ENCODE results near the gene ZC3H4.

ZC3H4 gene

DNA sequence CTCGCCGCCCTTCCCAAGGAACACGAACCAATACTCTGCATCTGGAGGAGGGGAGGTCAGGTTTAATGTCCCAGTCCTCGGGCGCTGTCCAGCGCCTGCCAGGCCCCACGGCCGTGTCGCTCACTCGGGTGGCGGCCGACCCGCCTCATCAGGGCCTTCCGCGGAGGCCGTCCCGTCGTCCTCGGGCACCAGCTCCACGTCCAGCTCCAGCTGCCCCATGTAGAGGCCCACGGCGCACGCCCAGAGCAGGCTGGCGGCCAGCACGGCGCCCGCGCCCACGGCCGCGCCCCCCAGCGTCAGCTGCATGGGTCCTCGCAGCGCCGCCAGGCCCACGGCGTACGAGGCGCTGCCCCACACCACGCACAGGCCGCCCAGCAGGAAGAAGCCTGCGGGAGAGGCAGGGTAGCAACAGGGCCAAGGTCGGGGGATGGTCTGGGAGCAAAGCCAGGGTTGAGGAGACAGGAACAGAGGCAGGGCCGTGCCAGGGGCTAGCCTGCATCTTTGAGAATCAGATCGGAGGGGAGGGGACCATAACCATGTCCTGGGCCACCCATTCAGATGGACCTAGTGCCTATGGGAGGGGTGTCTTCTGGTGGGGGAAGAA lies 67.6 kb downstream of the ZC3H4 start:
- no peak for DNase-seq

DNA sequence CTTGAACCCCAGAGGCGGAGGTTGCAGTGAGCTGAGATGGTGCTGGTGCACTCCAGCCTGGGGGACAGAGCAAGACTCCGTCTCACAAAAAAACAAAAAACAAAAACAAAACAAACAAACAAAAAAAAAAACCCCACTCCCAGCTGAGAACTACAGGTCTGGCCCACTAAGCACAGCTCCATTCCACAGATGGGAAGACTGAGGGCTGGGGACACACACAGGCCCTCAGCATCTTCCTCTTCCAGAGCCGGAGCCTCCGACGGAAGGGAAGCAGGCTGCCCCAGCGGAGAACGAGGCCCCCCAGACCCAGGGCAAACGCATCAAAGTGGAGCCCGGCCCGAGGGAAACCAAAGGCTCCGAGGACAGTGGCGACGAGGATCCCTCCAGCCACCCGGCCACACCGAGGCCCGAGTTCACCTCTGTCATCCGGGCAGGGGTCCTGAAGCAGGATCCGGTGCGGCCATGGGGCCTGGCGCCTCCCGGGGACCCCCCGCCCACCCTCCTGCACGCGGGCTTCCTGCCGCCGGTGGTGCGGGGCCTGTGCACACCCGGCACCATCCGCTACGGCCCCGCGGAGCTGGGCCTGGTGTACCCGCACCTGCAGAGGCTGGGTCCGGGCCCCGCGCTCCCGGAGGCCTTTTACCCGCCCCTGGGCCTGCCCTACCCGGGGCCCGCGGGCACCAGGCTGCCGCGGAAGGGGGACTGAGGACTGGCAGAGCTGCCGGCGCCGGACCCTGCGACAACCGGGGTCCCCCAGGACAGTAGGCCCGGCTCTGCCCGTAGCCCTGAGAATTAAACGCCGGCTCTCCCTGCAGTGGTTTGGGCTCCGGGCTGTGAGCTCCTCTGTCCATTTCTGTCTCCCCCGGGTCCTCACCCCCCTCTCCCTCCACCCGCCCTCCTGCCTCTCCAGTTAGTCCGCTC lies 68.4 kb downstream of the ZC3H4 start:
- DNase-seq, result no peak

DNA sequence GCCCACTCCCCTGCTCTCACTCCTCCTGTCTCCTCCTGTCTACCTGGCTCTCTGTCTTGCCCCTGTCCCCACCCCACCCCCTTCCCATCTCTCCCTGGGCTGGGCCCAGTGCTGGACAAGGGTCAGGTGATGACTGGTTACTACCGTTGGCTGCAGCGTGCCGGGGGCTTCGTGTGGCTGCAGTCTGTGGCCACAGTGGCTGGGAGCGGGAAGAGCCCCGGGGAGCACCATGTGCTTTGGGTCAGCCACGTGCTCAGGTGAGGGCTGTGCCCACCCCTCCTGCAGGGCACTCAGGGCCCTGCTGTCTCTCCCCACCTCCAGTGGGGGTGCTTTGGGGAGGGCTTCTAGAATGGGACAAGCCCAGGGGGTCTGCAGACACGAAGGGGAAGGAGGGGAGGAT lies 72.7 kb downstream of the ZC3H4 start:
- DNase-seq, result no peak

DNA sequence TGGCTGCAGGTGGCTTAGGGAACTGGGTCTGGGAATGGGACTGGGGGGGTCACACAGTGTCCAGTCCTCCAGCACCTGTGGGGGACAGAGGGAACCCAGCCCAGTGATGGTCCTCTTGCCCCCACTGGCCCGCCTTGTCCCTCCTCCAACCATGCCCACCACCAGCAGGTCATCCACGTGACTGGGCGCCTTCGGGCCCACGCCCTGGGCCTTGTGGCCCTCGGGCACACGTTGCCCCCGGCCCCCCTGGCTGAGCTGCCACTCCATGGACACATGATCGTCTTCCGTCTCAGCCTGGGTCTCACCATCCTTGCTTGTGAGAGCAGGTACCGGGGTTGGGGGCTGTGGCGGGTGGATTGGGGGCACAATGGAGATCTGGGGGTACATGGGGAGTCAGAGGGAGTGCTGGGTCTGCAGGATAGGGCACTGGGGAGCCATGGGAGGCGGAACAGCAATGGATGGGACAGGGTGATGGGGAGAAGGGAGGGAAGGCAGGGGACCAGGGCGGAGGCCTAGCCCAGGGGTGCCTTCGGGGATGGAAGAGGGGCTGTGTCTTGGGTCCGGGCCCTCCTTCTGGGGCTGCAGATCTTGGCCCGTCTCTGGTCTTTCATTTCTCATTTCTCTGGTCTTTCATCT lies 74.2 kb downstream of the ZC3H4 start:
- no peak for DNase-seq

DNA sequence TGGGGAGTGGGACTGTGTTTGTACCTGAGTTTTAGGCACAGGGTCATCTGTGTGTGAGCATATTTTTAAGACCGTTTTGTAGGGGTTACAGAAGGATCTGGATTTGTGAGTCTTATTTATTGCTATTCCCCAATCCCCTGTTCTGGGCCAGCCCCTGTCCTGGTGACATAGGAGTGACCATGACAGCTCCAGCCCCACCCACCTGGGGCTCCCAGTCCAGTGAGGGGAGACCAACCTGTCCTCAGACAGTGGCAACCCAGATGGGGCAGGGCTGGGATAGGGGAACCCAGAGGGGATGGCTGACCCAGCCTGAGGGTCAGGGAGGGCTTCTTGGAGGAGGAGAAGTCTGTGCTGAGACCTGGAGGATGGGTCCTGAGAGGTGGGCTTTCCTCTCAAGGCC lies 75.8 kb downstream of the ZC3H4 start:
- DNase-seq, result no peak

DNA sequence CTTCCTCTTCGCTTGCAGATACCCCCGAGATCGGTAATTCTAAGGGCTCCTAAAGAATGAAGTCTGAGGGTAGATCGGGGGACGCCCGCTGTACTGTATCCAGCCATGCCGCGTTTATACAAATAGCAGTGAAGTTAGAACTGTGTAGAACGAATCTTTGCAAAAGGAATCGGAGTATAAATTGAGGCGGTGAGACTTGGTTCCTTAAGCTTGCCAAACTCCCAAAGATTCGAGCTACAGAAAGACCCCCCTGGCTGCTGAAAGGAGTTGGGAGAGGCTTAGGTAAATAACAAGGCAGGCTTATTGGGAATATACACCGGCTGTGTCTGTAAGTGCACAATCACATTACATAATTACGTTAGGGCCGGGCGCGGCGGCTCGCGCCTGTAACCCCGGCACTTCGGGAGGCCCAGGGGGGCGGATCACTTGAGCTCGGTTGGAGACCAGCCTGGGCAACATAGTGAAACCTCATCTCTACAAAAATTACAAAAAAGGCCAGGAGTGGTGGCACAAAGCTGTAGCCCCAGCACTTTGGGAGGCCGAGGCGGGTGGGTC lies 77.4 kb downstream of the ZC3H4 start:
- no peak for DNase-seq

DNA sequence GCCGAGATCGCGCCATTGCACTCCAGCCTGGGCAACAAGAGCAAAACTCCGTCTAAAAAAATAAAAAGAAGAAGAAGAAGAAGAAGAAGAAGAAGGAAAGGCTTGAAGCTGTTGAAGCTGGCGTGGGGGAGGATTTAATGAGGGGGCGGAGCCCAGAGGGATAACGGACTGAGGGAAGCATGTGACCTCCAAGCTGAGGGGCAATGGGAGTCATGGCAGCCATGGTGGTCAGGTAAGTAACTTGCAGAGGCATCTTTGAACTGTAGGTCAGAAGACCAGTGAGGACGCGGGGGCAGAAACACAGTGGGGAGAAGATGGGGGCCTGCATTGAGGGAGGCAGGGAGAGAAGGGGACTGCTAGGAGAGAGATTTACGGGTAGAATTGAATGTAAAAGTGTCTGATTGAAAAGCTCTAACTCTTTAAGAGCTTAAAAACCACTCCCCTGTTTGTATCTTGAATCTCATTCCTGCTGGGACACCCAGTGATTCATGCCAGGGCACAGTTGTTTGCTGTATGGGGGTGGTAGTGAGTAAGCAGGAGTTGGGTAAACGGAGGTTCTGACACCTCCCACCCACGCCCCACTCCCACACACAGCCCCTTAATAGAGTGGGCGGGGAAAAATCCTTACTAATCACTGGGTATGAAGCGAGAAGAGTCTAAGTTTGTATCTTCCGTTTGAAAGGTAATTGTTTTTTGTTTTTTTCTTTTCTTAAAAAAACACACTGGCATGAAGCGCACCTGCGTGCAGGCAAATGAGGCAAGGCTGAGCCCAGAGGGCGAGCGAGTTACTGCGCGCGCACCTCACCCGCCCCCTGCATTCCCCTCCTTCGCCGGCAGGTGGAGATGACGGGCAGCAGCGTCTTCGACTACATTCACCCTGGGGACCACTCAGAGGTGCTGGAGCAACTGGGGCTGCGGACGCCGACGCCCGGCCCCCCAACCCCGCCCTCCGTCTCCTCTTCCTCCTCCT lies 78.2 kb downstream of the ZC3H4 start:
- DNase-seq, result peak; percentile 85

DNA sequence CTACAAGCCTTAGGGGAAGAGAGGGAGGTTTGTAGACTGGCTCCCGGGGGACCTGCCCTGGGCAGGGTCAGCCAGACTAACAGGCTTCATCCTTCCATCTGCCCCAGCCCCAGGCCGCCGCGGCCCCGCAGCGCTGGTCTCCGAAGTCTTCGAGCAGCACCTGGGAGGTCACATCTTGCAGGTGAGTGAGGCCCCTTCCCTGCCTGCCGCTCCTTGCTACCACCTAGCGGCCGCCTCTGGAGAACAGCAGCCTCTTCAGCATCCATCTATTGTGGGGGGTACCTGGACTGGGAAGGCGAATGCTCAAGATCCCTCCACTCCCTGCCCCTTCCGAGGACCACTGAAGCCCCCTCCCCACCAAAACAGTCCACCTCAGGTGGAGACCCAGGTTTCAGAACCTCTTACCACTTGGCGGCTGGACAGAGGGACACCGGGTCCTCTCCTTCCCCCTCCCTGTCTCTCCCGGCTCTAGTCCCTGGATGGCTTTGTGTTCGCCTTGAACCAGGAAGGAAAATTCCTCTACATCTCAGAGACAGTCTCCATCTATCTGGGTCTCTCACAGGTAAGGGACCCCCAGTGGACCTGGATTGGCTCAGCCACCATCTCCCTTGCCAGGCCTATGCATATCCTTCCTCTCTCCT lies 81.3 kb downstream of the ZC3H4 start:
- DNase-seq, result no peak

DNA sequence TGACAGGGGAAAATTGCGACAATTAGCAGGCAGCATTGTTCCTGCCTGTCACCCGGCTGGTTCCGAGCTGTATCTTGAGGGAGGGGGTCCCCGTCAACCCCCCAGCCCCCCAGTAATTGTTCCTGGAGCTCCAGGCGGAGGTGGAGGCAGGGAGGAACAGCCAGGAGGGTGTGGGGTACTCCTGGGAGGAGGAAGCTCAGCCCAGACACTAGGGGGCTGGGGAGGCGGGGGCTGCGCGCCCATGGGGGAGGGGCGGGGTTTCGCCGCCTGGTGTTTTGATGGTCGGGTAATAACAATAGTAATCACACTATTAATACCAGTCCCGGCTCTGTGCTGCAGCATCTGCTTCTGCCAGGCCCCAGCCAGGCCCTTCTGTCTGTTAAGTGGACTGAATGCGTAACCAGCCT lies 85.4 kb downstream of the ZC3H4 start:
- DNase-seq, result no peak

DNA sequence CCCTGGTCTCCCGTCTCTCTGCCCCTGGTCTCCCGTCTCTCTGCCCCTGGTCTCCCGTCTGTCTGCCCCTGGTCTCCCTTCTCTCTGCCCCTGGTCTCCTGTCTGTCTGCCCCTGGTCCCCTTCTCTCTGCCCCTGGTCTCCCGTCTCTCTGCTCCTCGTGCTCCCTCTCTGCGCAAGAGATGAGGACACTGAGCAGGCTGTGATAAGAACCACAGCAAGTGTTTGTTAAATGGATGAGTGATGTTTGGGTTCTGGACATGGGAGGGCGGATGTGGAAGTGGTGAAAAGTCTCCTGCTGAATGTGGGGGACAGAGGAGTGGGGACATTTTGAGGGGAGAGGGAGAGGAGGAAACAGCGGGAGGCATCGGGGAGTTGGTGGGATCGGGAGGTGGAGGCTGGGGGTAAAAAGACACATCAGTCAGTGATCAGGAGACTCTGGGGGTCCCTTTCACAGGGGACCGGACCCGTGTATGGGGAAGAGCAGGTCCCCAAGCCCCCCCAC lies 85.9 kb downstream of the ZC3H4 start:
- no peak for DNase-seq

DNA sequence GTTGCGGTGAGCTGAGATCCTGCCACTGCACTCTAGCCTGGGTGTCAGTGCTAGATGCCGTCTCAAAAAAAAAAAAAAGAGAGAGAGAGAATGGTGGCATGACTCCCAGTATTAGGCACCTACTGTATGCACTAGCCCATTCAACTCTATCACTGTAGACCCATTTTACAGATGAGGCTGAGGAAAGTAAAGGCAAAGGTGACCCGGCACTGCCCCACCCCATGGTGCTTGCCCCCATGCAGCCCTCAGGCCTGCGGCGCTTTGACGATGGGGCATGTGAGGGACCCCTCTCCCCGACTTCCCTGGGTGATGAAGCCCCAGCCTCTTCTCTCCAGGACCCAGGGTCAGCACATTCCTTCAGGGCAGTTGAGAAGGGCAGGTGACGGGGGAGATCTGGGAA lies 86.7 kb downstream of the ZC3H4 start:
- DNase-seq, result no peak

DNA sequence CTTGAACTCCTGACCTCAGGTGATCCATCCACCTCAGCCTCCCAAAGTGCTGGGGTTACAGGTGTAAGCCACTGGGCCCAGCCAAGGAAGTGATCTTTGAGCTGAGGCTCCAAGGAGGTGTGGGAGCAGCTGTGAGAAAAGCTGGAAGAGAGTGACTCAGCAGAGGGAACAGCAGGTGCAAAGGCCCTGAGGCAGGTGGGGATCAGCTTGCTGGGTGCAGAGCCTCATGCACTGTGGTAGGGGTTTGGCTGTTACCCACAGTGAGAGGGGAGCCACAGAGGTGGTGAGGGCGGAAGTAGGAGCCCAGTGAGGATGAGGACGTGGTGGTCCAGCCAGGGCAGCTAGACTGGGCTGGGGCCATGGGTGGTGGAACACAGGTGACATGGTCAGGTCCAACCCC lies 87.4 kb downstream of the ZC3H4 start:
- DNase-seq, result no peak

DNA sequence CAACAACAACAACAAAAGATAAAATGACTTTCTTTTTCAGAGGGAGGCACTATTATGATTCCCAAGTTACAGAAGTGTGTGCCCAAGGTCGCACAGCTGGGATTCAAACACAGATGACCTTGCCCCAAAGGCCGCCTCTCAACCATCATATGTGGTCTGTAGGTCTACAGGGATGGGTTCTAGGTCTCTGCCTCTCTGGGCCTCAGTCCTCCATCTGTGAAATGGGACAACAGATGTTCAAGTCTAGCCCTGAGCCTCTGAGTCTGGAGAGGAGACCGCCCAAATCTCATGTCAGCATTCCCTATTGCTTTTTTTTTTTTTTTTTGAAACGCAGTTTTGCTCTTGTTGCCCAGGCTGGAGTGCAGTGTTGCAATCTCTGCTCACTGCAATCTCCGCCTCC lies 89.1 kb downstream of the ZC3H4 start:
- no peak for DNase-seq

DNA sequence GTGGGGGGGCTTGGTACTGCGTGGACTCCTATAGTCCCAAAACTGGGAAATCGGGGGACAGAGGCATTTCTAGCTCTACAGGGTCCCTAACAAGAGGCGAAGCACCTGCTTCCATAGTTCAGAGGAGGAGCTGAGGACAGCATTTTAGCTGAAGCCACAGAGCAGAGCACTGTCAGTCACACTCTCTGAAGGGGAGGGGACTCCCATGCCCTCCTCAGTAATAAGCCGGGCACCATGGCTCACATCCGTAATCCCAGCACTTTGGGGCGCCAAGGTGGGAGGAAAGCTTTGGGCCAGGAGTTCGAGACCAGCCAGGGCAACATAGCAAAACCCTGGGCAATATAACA lies 90.2 kb downstream of the ZC3H4 start:
- DNase-seq, result no peak

DNA sequence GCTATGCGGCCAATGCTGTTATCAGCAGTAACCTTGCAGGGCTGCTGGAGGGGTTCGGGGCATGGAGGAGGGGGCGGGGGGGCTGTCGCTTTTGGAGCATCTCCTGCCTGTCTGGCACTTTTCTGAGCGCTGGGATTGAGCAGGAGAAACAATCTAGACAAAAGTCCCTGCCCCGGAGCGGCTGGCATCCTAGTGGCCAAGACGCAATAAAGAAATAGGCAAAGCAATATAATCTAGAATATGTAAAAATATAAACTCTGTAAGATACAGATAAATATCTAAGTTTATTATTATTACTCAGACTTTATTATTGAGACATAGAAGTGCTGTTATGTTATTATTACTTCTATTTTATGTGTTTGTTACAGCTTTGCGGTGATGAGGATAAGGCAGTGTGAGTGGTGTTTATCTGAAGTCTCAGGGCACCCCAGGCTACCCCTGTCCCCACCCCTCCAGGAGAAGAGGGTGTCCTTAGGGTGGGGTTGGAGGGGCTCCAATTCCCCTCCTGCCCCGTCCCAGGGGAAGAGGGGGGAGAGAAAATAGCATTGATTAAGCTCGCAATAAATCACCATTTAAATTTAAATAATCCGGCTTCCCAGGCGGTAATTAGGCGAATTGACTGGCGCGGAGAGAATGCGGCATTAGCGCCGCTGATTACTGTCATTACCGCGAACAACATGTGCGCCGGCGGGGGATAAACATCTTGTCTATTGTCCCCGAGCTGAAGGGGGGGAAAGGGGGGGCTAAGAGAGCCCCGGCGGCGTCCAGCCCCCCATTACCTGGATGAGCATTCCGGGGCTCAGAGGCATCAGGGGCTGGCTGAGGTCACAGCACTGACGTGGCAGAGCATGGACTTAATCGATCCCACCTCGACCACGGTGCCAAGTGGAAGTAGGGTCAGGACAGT lies 90.8 kb downstream of the ZC3H4 start:
- no peak for DNase-seq

DNA sequence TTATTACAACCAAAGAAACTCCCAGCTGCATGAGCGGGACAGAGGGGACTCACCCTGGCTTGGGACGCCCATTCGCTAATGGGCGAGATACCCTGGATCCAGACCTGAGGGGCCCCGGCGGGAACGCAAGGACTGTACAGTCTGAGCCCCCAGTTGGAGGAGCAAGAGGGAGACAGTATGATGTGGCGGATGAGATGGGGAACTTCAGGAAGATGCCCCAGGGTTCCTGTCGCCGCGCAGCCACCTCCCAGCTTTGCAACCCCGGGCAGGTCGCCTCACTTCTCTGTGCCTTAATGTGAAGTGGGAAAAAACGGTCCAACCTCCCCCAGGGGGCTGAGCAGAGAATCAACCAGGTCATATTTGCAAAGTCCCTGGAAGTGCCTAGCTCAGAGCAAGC lies 91.4 kb downstream of the ZC3H4 start:
- DNase-seq, result no peak

DNA sequence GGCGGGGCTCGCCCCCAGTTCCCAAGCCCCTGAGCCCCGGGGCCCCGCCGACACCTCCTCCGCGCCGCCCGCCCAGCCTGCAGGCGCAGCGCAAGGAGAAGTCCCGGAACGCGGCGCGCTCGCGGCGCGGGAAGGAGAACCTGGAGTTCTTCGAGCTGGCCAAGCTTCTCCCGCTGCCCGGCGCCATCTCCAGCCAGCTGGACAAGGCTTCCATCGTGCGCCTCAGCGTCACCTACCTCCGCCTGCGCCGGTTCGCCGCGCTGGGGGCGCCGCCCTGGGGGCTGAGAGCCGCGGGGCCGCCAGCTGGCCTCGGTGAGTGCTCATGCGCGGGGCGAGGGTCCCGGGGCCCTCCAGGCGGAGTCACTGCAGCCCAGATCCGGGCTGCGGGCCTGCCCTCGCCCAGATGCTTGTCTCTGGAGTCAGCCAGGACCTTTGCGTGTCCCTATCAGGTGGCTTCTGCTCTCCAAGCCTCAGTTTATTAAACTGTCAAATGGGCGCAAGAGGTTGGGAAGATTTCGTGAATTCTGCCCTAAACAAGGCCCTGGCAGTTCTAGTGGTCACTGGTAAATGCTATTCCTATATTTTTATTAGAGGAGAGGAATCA lies 91.9 kb downstream of the ZC3H4 start:
- peak; percentile 27 for DNase-seq

DNA sequence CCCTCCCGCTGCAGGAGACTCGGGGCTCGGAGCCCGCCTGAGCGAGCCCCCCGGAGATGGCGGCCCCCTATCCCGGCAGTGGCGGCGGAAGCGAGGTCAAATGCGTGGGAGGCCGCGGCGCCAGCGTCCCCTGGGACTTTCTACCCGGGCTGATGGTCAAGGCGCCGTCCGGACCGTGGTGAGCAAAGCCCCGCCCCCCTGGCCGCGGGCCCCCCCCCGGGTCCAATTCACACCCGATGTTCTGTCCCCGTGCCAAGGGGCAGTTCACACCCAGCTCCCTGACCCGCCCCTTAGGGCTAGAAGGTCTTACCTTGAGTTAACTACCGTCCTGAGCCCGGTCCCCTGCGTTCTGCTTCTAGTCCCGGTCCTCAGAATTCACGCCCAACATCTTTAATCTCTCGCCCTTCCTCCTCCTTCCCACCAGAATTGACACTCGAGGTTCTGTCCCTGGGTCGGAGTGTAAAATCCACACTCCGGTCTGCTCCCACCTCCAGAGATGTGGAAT lies 92.5 kb downstream of the ZC3H4 start:
- peak; percentile 23 for DNase-seq

DNA sequence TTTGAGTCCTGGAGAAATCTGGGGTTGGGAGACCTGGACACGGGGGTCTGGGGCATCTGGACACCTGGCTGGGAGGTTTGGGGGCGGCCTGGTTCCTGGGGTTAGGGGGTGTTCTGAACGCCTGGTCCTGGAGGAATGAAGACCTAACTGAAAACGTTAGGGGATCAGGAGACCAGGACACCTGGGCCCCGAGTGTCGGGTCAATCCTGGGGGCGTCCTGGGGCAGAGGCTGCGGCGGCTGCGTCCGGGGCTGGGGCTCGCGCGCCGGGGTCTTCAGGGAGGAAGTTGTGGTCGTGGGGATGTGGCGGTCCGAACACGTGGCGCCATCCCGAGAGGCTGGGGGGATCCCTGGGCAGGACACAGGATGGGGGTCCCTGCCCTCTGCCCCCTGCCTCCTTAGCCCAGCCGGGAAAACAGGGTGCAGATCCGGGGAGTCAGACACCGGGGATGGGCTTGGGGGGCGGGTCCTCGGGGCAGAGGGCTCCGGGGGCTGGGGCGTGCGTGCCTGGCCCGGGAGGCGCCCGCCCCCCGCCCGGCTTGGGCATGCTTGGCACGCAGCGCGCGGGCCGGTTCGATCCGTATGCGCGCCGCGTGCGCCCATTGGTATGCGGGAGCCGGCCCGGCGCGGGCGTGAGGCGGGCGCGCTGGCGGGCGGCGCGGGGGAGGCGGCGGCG lies 93.3 kb downstream of the ZC3H4 start:
- peak; percentile 30 for DNase-seq
